ENCODE measurements around the gene TRPV4.
"Not testable (repeated sequence)": the region's sequence is repeated elsewhere in the genome, so short reads cannot be mapped to it uniquely, and the experiment has no call there.

Gene TRPV4

DNA sequence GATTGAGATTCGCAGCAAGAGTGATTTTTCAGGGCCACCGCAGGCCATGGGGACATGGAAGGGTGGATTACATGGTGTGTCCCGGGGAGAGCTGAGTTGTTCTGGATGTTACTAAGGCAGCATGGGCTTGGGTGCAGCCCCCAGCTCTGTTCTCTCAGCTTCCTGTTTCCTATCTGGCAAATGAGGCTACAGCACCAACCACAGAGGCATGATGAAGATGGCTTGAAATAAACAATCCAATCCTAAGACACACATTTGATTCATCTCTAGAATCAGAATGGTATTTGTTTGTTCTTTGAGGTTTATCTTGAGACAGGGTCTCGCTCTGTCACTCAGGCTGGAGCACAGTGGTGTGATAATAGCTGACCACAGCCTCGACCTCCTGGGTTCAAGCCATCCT is 25.6 kb upstream of the TRPV4 start:
- no peak for DNase-seq

GRCh38 chr12:109857715-109858114 is 24.5 kb upstream of the TRPV4 start:
- no peak for DNase-seq

DNA sequence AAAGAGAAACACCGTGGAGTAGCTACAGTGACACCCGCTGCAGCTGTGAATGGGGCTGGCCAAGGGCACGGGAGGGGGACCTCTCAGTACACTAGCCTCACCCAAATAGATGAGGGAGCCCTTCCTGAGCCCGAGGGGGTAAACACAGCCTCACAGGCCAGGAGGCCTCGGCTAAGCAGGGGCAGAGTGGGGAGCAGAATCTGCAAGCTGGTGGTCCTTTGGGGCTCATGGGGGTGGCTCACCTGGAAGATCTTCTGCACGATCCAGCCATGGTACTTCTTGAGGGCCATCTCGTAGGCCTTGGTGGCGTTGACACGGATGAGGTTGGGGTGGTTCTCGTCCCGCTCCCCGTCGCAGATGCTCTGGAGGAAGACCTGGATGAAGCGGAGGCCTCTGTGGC is 22.2 kb upstream of the TRPV4 start:
- no peak for DNase-seq

- DNase-seq, result not testable (repeated sequence)
Measured at GRCh38 chr12:109850518-109850917, 17.3 kb upstream of the TRPV4 start.

- DNase-seq, result no peak
Measured at GRCh38 chr12:109847142-109847735, 14.0 kb upstream of the TRPV4 start.

- no peak for DNase-seq
Measured at GRCh38 chr12:109845824-109846205, 12.6 kb upstream of the TRPV4 start.

DNA sequence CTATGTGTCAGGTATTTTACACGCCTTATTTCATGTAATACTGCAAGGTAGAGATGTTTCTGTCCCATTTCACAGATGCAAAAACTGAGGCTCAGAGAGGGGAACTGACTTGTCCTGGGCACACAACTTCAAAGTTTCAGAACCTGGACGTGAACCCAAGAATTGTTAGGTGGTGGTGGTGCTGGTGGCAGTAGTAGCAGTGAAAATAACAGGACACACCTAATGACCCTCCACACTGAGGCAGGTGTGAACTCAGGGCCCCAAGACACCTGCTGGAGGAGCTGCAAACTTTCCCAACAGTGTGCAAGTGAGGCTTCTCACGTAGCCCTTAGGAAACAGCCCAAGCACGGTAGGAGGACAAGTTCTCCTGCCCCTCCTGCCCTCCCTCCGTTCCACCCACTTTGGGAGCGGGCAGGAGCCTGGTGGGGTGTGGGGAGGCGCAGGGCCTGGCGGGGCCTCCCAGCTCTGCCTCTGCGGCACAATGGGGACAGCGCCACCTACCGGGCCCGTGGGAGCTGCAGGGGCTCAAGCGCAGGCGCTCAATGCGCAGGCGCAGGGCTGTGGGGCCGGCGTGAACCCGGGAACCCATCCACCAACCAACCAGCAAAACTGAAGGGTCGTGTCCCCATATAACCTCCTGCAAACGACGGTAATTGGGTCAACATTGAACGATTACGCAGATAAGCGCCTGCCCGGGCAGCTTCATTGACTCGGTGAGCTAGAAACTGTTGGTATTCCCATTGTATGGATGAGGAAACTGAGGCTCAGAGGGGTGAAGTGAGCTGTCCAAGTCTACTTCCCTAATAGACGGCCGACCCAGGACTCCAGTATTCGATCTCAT is 12.0 kb upstream of the TRPV4 start:
- DNase-seq, result peak; percentile 87

DNA sequence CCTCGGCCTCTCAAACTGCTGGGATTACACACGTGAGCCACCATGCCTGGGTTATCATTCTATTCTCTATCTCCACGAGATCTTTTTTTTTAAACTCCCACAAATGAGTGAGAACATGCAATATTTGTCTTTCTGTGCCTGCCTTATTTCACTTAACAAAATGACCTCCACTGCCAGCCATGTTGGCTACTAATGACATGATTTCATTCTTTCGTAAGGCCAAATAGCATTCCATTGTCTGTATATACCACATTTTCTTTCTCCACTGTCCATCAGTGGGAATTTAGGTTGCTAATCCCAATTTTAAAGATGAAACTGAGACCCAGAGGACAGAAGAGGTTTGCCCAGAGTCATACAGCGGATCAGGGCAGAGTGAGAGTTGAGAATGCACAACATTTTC is 10.9 kb upstream of the TRPV4 start:
- DNase-seq, result no peak

GRCh38 chr12:109842021-109842420 is 8.8 kb upstream of the TRPV4 start:
- DNase-seq, result no peak

DNA sequence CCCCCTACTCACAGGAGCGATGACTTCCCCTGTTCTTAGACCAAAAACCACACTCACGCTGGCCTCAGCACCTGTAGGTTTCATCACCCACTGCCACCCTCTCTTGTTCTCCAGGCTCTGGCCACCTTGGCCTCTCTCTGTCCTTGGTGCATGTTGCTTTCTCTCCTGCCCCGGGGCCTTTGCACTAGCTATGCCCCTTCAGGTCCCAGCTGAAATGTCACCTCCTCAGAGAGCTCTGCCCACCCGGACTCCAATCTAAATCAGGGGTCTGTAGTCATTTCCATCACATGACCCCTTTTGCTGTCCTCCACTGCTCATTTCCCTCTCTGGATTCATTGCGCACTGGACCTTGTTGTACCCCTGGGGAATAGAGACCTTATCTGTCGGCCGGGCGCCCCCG is 8.2 kb upstream of the TRPV4 start:
- no peak for DNase-seq

DNA sequence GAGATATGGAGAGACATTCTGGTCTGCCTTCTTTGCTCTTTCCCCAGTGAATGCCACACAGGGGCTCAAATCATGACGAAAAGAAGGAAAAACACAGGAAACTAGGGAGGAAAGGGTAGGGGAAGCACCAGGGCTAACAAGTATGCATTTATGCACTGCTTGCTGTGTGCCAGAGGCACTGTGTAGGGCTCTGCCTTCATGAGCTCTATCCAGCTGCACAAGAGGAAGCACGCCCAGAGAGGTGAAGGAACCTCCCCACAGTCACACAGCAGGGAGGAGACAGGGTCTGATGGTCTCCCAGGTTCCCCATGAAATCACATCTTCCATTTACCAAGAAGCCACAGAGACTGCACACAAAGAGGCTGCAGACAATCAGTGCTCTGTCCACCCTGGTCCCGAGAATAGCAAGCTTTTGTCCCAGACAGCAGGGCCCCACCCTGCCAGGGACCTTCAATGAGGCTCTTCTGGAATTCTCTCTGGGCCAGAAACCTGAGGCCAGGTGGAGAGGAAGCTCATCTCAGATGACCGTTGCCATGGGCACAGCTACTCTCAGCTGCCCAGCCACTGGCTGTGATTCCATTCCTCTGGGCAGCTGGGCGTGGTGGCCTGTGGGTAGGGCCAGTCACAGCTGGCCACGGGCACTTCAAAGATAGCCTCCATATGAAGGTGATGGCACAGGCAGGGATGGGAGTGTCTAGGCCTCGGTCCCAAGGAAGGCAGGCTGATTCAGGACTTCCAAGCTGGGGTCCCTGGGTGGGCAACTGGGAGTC is 7.3 kb upstream of the TRPV4 start:
- DNase-seq, result peak; percentile 31

DNA sequence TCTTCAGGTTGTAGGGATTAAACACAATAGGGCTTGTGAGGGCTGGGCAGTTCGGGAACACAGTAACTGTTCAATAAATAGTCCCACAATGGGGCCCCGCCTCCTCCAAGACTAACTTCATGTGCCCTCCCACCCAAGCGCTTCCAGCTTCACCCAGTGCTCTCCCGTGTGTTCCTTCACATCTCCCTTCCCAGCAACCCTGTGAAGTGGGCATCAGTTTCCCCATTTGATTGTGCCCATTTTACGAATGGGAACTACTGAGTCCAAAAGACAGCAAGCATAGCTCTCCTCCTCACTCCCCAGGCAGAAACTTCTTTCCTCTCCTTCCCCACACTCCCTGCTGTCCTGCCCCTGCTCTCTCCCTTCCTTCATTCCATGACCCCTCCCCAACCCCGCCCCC is 6.2 kb upstream of the TRPV4 start:
- DNase-seq, result no peak

GRCh38 chr12:109836916-109837315 is 3.7 kb upstream of the TRPV4 start:
- DNase-seq, result no peak

GRCh38 chr12:109835827-109836226 is 2.6 kb upstream of the TRPV4 start:
- no peak for DNase-seq

DNA sequence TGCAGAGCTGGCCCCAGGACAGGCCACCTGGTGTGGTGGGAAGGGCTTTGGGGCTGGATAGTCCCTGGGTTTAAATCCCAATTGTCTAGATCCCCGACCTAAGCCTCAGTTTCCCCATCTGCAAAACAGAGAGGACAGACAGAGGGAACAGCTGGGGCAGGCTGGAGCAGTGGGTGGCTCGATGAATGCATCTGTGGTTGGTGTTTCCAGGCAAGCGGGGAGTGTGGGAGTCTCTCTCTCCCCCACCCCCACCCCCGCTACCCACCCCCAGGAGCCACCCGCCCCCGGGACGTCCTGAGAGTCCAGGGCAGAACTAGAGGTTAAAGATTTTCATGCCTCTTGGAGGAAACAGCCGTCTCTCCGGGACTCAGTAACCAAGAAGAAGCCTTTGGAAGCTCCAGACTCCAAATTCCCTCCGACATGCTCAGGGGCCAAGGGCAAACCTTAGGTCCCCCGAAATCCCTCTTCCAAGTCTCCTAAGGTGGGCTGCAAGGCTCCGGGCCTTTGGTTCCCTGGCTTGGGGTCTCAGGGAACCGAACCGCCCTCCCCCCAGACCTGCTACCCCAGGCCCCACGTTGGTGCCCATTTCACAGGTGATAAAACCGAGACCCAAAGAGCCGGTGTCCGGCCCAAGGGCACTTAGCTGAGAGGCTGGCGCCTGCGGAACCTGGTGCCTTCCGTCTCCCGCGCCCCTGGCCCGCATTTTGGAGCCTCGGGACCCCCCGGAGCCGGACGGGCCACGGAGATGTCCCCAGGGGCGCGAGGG is 474 bp downstream of the TRPV4 start:
- DNase-seq, result no peak

- no peak for DNase-seq
Measured at GRCh38 chr12:109831929-109832328, 1.3 kb downstream of the TRPV4 start.

DNA sequence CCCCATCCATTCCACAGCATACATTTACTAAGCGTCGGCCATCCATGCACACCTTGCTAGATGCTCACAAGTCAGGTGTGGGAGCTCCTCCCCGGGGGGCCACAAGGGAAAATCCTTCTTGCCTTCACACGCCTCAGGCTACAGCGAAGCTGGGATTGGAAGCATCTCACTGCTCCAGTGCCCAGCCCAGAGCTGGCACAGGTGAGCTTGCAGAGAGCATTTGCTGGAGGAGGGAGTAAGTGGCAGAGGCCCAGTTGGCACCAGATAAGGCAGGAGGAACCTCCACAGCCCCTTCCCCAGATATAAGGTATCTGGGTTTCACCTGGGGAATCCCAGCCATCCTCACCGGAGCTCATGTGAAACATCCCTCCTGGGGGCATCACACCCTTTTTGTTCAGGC is 1.8 kb downstream of the TRPV4 start:
- DNase-seq, result no peak

GRCh38 chr12:109830718-109831117 is 2.5 kb downstream of the TRPV4 start:
- DNase-seq, result no peak

DNA sequence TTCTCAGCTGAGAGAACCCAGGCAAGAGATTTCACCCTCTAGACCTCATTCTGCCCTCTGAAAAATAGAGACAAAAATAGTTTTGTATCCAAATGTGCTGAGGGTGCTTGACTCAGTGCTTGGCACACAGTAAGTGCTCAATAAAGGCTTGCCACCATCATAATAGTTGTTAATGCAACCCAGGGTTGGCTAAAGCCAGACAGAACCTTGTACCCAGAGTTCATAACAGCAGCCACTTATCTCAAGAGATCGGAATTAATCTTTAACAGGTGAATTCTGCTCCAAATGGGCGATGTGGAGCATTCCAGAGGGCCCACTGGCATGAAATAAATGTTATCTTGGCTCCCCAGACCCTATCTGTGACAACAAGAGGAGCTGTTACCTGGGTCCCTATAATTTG is 2.9 kb downstream of the TRPV4 start:
- no peak for DNase-seq

DNA sequence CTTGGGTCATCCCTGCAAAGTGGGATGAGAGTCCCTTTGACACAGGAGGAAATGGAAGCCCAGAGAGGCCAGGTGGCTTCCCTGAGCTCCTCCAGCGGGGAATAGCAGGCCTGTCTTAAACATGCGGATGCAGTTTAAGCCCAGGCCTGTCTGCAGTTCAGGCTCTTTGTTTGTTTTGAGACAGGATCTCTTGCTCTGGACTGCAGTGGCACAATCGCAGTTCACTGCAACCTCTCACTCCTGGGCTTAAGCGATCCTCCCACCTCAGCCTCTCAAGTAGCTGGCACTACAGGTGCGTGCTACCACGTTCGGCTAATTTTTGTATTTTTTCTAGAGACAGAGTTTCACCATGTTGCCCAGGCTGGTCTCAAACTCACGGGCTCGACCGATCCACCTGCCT is 3.5 kb downstream of the TRPV4 start:
- no peak for DNase-seq

DNA sequence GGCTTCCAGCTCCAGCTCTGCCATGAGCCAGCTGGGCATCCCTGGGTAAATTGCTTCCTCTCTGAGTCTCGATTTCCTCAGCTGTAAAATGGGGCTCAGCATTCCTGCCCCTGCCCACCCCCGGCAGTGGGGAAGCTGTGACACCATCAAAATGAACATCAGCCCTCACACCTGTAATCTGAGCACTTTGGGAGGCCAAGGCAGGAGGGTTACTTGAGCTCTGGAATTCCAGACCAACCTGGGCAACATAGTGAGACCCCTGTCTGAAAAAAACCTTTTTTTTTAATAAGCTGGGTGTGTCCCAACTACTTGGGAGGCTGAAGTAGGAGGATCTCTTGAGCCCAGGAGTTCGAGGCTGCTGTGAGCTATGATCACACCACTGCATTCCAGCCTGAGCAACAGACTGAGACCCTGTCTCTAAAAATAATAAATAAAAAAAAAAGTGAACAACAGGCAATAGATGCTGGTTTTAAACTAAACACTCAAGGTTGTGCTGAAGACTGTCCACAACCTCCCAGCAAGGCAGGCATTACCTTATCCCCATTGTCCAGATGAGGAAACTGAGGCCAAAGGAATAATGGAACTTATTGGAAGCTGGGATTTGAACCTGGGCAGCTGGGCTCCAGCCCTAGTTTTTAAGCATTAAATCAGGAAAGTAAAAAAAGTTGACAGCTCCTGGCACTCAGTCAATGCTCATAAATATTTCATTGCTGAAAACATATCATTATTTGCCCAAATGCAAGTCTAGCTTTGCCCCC is 4.3 kb downstream of the TRPV4 start:
- no peak for DNase-seq

Data from NCI-H774 (cell line).